Cerebellar nuclear complex (tissue), 1 donor: ENCODE measurements around the gene PTK7.
"Not testable (repeated sequence)": the region's sequence is repeated elsewhere in the genome, so short reads cannot be mapped to it uniquely, and the experiment has no call there.

Experiments used
- DNase-seq, 2 experiments: peaks; one replicate each; lab custom pipeline; 2025; lab: John Stamatoyannopoulos, UW

Gene PTK7

DNA sequence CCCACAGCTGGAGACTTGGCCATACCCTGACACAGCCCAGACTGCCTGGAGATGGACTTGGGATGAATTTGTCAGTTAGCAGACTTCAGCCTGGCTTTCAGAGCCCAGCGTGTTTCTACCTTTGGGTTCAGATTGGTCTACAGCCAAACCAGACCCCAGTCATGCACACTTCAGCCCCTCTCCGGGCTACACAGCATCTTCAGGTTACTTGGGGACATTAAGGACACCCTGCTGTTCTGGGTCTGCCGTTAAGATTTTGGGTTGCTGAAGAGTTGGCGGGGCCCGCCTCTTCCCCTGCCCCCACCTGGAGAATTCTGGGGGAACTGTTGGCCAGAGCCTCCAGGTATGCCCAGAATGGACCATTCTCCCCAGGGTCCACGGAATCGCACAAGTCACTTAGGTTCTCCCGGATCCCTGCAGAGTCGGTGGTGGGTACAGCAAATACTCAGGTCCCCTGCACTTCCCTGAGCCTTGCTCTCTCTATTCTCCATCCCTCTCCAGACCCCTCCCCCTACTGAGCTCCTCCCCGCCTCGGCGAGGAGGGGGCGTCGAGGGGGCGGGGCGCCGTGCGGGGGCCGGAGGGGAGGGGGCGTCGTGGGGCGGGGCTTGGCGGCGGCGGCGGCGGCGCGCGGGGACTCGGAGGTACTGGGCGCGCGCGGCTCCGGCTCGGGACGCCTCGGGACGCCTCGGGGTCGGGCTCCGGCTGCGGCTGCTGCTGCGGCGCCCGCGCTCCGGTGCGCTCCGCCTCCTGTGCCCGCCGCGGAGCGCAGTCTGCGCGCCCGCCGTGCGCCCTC lies at the start of gene PTK7:
TSS of gene PTK7 (plus strand) at position 645 of the 794 bp plus-strand sequence. CDS start 175 bp downstream, outside the sequence.
- no peak for DNase-seq

DNA sequence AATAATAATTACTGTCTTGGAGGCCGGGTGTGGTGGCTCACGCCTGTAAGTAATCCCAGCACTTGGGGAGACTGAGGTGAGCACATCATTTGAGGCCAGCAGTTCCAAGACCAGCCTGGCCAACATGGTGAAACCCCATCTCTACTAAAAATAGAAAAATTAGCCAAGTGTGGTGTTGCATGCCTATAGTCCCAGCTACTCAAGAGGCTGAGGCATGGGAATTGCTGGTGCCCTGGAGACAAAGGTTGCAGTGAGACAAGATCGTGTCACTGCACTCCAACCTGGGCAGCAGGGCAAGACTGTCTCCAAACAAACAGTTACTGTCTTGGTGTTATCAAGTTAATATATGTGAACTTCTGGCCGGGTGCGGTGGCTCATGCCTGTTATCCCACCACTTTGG lies 49.7 kb upstream of the PTK7 start:
- DNase-seq, result no peak

GRCh38 chr6:43029120-43029519 lies 47.0 kb upstream of the PTK7 start:
- DNase-seq, result no peak

DNA sequence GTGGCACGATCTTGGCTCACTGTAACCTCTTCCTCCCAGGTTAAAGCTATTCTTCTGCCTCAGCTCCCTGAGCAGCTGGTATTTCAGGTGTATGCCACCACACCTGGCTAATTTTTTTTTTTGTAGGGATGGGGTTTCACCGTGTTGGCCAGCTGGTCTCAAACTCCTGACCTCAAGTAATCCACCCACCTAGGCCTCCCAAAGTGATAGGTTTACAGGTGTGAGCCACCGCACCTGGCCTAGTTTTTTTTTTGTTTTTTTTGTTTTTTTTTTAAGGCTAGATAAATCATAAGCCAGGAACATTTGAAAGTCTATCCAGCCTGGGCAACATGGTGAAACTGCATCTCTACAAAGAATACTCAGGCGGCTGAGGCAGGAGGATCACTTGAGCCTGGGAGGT lies 43.8 kb upstream of the PTK7 start:
- no peak for DNase-seq

- no peak for DNase-seq
Measured at GRCh38 chr6:43033496-43034189, 42.5 kb upstream of the PTK7 start.

DNA sequence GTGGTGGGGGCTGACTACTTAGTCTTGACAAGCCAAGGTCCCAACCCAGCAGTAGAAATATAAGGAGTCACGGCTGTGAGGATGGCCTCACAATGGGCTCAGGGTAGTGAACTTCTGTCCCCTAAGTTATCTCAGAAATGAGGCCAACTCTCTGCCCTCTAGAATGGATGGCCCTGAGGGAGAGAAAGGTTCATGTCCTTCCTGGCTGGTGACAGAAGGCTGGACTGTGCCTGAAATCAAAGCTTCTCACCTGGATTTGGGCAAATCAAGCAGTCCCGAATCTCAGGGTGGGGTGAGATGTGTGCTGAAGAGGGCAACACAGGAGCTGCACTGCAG lies 42.0 kb upstream of the PTK7 start:
- no peak for DNase-seq

GRCh38 chr6:43035495-43036194 lies 40.5 kb upstream of the PTK7 start:
- no peak for DNase-seq

DNA sequence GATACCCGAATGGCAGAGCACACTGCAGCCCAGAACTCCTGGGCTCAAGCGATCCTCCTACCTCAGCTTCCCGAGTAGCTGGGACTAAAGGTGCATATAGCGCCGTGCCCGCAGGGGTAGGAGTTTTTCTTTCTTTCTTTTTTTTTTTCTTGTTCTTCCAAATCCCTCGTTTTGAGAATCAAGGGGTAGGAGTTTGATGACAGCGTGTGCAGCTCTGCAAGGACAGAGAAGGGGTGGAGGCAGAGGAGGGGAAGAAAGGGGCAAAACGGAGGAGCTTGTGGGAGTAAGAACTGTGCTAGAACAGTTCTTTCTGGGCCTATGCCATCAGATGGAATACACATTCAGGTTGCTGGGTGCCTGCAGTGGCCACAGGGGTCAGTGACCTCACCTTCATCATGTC lies 39.4 kb upstream of the PTK7 start:
- no peak for DNase-seq

- no peak for DNase-seq
Measured at GRCh38 chr6:43037197-43037596, 38.9 kb upstream of the PTK7 start.

DNA sequence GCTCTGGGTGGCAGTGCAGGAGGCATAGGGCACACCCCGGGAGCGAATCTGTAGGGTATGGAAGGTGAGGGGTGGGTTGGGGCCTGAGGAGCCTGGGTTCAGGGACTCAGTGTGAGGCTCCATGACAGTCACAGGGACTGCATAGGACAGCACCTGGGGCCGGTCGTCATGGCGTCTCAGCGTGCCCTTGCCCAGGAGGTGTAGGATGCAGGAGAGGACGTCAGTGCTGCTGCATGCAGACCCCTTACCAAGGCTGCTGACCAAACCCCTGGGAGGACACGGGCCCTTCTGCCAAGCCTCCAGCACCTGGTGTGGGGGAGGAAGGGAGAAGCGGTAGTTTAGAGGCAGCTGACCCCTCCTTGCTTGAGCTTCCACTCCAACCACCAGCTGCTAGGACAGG lies 38.4 kb upstream of the PTK7 start:
- no peak for DNase-seq

DNA sequence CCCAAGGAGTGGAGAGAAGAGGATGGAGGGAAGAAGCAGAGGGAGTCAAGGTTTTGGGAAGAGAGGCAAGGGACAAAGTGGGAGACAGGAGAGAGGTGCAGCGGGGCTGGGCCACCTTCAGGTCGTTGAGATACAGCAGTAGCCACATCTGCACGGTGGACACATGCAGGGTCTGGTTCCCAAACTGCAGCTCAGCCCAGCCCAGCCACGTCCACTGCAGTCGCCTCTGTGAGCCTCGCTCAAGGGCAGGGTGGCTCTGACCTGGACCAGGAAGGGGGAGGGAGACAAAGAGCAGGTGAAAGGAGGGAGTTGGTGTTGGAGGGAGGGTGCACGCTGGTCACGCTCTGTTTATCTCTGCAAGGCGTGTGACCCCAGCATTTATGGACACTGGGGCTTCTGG lies 37.4 kb upstream of the PTK7 start:
- no peak for DNase-seq

DNA sequence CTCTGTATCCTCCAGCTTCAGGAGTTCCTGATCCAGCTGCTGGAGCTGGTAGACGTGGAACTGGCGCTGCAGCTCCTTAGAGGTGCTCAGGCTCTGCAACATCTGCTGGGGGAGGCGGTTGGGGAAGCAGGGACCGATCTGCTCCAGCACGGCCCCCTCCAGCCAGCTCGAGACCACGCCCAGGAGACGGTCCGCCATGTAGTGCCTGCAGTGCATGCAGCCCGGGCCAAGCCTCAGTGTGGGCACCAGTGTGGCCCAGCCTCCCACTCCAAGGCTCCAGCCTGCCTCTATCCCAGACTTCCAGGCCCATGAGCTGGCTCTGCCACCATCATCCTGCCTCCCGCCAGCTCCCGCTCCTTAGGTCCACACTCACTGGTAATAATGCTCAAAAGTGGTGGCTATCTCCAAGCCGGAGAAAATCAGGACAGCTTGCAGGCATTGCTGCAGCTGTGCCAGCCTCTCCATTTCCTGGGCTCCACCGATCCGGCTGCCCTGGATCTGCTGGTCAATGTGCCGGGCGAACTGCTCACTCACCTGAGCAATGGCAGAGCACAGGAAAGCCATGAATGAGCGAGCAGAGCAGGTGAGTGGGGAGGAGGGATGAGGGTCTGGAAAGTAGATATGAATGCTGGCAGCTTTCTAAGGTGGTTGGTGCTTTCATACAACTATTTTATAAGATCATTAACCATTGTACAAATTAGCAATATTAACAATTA lies 35.4 kb upstream of the PTK7 start:
- DNase-seq, result no peak

DNA sequence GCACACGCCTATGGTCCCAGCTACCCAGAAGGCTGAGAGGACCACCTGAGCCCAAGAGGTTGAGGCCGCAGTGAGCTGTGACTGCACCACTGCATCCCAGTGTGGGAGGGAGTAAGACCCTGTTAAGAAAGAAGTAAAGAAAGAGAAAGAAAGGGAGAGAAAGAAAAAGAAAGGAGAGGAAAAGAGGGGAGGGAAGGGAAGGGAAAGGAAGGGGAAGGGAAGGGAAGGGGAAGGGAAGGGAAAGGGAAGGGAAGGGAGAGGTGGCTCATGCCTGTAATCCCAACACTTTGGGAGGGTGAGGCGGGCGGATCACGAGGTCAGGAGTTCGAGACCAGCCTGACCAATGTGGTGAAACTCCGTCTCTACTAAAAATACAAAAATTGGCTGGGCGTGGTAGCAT lies 34.6 kb upstream of the PTK7 start:
- DNase-seq, result not testable (repeated sequence)

GRCh38 chr6:43043310-43043709 lies 32.8 kb upstream of the PTK7 start:
- DNase-seq, result no peak

DNA sequence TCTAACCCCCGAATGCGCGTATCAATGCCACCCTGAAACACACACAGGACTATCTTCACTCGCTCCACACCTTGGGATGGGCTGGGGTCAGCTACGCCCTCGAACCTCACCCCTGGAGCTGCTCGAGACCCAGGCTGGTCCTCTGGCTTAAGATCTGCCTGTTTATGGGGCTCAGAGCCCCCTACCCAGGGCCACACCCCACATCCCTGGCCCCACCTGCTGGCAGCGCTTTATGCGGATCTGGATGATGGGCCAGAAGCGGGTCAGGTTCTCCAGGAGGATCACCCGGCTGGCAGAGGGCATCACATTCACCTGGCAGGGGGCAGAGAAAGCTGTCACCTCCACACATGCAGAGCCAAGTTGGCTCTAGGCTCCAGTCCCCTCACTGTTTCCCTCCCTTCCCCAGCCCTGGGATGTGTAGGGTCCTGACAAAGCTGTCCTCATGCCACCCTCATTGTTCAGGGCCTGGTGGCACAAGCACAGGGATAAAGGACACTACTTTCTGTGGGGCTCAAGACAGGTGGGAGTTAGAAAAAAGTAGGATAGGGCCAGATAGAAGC lies 30.7 kb upstream of the PTK7 start:
- DNase-seq, result no peak

GRCh38 chr6:43047998-43048397 lies 28.1 kb upstream of the PTK7 start:
- no peak for DNase-seq

- no peak for DNase-seq
Measured at GRCh38 chr6:43050981-43051380, 25.1 kb upstream of the PTK7 start.

DNA sequence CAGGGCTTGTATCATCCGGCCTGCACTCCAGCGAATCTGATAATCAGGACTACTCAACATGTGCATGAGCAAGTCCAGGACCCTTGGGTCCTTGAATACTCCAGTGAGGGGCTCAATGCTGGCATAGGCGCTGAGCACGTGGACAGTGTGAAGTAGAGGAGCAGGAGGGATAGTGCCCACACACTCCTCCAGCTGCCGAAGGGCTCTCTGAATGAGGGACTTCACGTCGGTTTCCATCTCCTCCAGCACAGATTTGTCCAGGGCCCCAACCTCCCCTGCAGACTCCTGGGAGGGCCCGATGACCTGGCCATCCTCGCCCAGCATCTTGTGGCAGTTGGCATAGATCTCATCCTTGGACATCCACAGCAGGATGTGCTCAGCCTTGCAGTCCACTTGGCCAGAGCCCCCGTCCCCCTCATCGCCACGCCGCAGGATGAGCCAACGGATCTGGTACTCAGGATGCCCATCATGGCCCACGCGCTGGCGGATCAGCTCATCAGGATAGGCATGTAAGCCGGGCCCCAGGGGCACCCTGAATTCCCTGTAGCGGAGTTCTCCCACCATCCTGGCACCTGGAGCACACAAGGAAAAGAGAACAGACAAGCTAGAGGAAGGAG lies 23.8 kb upstream of the PTK7 start:
- no peak for DNase-seq

- no peak for DNase-seq
Measured at GRCh38 chr6:43052842-43053544, 23.1 kb upstream of the PTK7 start.

GRCh38 chr6:43053545-43054205 lies 22.4 kb upstream of the PTK7 start, which contains the start of gene CUL7:
Gene CUL7 (minus strand): TSS chr6:43053851. CDS start chr6:43052788, 1,063 bp downstream.
- DNase-seq, result peak; percentile 73
